Esophagus (tissue), 2 donors: Measurements from ENCODE around the gene SYCP1. TPM values are rescaled to one million over a fixed set of nuclear protein-coding genes. Genes with fewer than 3 reads are reported as not detected.
"Not testable (repeated sequence)": the region's sequence is repeated elsewhere in the genome, so short reads cannot be mapped to it uniquely, and the experiment has no call there.

ENCODE experiments used
- H3K27ac ChIP-seq, 2 donors: one replicate each; pipeline ENCODE4 v1.5.1; 2013; ENCODE audit warnings: low read depth in 2 of 2, mild to moderate bottlenecking in 2 of 2, inconsistent platforms in 1 of 2, low read length in 1 of 2, moderate library complexity in 1 of 2
- H3K27me3 ChIP-seq, 2 donors: one replicate each; pipeline ENCODE4 v1.6.1; 2013; ENCODE audit warnings: low read length in 2 of 2, control low read depth in 1 of 2, mild to moderate bottlenecking in 1 of 2; ENCODE audit not compliant: insufficient read depth in 2 of 2, control insufficient read depth in 1 of 2
- H3K36me3 ChIP-seq, 2 donors: one replicate each; pipeline ENCODE4 v1.6.1; 2013; ENCODE audit warnings: low read length in 1 of 2; ENCODE audit not compliant: control insufficient read depth in 2 of 2, insufficient read depth in 2 of 2
- H3K4me1 ChIP-seq, 2 donors: one replicate each; pipeline ENCODE4 v1.6.1; 2013; ENCODE audit warnings: low read length in 1 of 2; ENCODE audit not compliant: control insufficient read depth in 2 of 2, insufficient read depth in 2 of 2
- H3K4me3 ChIP-seq, 2 donors: one replicate each; pipeline ENCODE4 v1.5.1; 2013; ENCODE audit warnings: low read length in 2 of 2, mild to moderate bottlenecking in 2 of 2, low read depth in 1 of 2, moderate library complexity in 1 of 2
- H3K9me3 ChIP-seq, 2 donors: one replicate each; pipeline ENCODE4 v1.6.1; 2013; ENCODE audit warnings: mild to moderate bottlenecking in 2 of 2, low read depth in 1 of 2, low read length in 1 of 2, moderate library complexity in 1 of 2; ENCODE audit not compliant: control insufficient read depth in 2 of 2, insufficient read depth in 1 of 2
- WGBS, 2 donors: extraction: QIAGEN DNeasy Blood & Tissue Kit; methylation state at CpG; one replicate each; pipeline ENCODE4 v1.1.7; 2013; 5-methylcytosine and 5-hydroxymethylcytosine counted together
- polyA plus RNA-seq, 2 donors: library from polyadenylated mRNA; stranded (reverse); fragments of 200-250 nt; gene quantifications; one replicate each; pipeline ENCODE4 v1.2.3, GENCODE V29; 2013
- donor health status: healthy with polysubstance abuse.
- donor health status: Bipolar disorder and iron deficiency.

The SYCP1 gene, protein sequence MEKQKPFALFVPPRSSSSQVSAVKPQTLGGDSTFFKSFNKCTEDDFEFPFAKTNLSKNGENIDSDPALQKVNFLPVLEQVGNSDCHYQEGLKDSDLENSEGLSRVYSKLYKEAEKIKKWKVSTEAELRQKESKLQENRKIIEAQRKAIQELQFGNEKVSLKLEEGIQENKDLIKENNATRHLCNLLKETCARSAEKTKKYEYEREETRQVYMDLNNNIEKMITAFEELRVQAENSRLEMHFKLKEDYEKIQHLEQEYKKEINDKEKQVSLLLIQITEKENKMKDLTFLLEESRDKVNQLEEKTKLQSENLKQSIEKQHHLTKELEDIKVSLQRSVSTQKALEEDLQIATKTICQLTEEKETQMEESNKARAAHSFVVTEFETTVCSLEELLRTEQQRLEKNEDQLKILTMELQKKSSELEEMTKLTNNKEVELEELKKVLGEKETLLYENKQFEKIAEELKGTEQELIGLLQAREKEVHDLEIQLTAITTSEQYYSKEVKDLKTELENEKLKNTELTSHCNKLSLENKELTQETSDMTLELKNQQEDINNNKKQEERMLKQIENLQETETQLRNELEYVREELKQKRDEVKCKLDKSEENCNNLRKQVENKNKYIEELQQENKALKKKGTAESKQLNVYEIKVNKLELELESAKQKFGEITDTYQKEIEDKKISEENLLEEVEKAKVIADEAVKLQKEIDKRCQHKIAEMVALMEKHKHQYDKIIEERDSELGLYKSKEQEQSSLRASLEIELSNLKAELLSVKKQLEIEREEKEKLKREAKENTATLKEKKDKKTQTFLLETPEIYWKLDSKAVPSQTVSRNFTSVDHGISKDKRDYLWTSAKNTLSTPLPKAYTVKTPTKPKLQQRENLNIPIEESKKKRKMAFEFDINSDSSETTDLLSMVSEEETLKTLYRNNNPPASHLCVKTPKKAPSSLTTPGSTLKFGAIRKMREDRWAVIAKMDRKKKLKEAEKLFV
- not detected for polyA plus RNA-seq

DNA sequence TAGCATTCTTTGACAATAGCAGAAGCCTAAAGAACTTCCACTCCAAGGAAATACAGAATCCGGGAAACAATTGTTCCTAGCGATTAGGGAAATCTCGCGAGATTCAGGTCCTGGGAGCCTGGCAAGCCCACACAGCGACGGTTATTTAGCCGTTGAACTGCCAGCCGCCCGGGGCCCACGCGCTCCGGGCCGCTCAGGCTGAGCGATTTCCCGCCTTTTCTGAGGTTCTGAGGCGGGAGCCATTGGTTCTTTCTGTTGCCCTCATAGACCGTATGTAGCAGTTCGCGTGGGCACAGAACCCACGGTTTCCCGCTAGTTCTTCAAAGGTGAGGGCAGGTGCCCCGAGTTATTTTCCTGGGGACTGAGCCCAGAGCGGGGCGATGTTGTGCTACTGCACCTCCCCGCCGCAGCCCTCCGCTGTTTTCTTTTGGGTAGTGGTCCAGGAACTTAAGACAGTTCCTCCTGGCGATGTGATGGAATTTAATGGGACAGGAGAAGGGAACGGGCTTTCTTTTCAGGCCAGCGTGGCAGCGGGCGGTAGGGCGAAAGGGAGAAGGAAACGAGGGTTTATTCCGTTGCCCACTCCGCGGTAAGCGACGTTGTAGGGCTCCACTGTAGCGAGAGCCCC, at the start of gene SYCP1:
Gene SYCP1, plus strand, starts transcription at position 171 of the 628 bp plus-strand sequence. CDS start 602 bp downstream, outside the sequence.
- no peaks in the 10 kb centered on the region for H3K9me3 ChIP-seq
- no peaks in the 10 kb centered on the region for H3K36me3 ChIP-seq
- no peaks in the 10 kb centered on the region for H3K4me1 ChIP-seq
- 29 to 38% methylated on average over 40 of the region's 40 CpGs for WGBS, 2 donors
- peaks cover 0 to 2% of the 10 kb centered on the region in 2 donors for H3K27me3 ChIP-seq
- no peak within 1 kb of the TSS for H3K27ac ChIP-seq
- H3K4me3 ChIP-seq: no peak within 1 kb of the TSS

DNA sequence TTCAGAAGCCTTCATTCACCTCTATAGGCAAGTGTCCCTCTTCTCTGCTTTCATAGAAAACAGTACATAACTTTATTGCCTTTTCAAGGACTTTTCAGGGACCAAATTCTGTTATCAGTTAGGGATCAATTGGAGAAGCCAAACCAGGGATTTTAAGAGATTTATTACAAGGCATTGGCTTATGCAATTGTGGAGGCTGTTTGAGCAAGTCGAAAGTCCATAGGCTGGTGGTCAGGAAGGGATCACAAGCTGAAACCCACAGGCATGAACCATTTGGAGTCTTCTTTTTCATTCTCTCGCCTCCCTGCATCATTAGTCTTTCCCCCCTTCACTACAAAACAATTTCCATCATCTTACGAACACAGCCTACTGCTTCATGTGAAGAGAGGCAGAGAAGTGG, 34.8 kb upstream of the SYCP1 start:
- WGBS, 2 donors: 68 to 75% methylated on average over 3 of the region's 3 CpGs
- Histone ChIP-seq H3K27me3 (no peaks in the 10 kb centered on the region), H3K4me3 (no peak overlapping the region), H3K4me1 (no peaks in the 10 kb centered on the region), H3K9me3 (no peaks in the 10 kb centered on the region), H3K36me3 (no peaks in the 10 kb centered on the region), H3K27ac (no peak overlapping the region)

- no peaks in the 10 kb centered on the region for H3K27me3 ChIP-seq
- H3K4me1 ChIP-seq: no peaks in the 10 kb centered on the region
- H3K27ac ChIP-seq: no peak overlapping the region
- no peaks in the 10 kb centered on the region for H3K36me3 ChIP-seq
- H3K4me3 ChIP-seq: no peak overlapping the region
- H3K9me3 ChIP-seq: no peaks in the 10 kb centered on the region
- WGBS, 2 donors: 86 to 90% methylated on average over 2 of the region's 2 CpGs
Measured at GRCh38 chr1:114820392-114820791, 34.3 kb upstream of the SYCP1 start.

DNA sequence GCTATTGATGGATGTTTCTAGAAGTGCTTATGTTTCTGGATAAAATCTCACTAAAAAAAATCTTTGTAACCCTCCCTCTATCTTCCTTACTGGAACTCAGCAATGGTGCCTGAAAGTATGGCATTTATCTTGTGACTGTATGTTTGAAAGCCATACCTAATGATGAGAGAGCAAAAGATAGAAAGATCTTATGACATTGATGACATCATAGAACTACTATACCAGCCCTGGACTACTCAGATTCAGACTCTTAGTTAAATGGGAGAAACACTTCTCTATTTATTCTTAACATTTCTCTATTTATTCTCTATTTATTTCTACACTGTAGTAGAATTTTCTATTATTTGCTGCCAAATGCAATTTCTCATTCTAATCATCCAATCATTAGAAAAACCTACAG, 32.7 kb upstream of the SYCP1 start:
- no peaks in the 10 kb centered on the region for H3K36me3 ChIP-seq
- H3K4me3 ChIP-seq: no peak overlapping the region
- no peaks in the 10 kb centered on the region for H3K27me3 ChIP-seq
- H3K4me1 ChIP-seq: no peaks in the 10 kb centered on the region
- no peaks in the 10 kb centered on the region for H3K9me3 ChIP-seq
- H3K27ac ChIP-seq: no peak overlapping the region

GRCh38 chr1:114828251-114828650, 26.4 kb upstream of the SYCP1 start:
- WGBS, 2 donors: 53 to 61% methylated on average over 5 of the region's 5 CpGs
- no peaks in the 10 kb centered on the region for H3K27me3 ChIP-seq
- no peaks in the 10 kb centered on the region for H3K36me3 ChIP-seq
- no peak overlapping the region for H3K4me3 ChIP-seq
- no peak overlapping the region for H3K27ac ChIP-seq
- peaks cover 0 to 4% of the 10 kb centered on the region in 2 donors for H3K4me1 ChIP-seq
- H3K9me3 ChIP-seq: peaks cover 0 to 2% of the 10 kb centered on the region in 2 donors

- 67 to 77% methylated on average over 1 of the region's 1 CpG for WGBS, 2 donors
Measured at GRCh38 chr1:114830075-114830474, 24.6 kb upstream of the SYCP1 start.

GRCh38 chr1:114831276-114831994, 23.2 kb upstream of the SYCP1 start:
- H3K4me1 ChIP-seq: peaks cover 0 to 4% of the 10 kb centered on the region in 2 donors
- H3K9me3 ChIP-seq: peaks cover 0 to 2% of the 10 kb centered on the region in 2 donors
- H3K4me3 ChIP-seq: no peak overlapping the region
- H3K27ac ChIP-seq: no peak overlapping the region
- WGBS, 2 donors: 82 to 85% methylated on average over 5 of the region's 5 CpGs
- no peaks in the 10 kb centered on the region for H3K36me3 ChIP-seq
- H3K27me3 ChIP-seq: no peaks in the 10 kb centered on the region

More at GRCh38 chr1:114830075-114830474, 24.6 kb upstream of the SYCP1 start:
- H3K9me3 ChIP-seq, H3K4me1 ChIP-seq, H3K27ac ChIP-seq, H3K4me3 ChIP-seq, H3K27me3 ChIP-seq, H3K36me3 ChIP-seq: not testable (repeated sequence)

GRCh38 chr1:114832057-114832456, 22.6 kb upstream of the SYCP1 start:
- 77 to 83% methylated on average over 4 of the region's 4 CpGs for WGBS, 2 donors

DNA sequence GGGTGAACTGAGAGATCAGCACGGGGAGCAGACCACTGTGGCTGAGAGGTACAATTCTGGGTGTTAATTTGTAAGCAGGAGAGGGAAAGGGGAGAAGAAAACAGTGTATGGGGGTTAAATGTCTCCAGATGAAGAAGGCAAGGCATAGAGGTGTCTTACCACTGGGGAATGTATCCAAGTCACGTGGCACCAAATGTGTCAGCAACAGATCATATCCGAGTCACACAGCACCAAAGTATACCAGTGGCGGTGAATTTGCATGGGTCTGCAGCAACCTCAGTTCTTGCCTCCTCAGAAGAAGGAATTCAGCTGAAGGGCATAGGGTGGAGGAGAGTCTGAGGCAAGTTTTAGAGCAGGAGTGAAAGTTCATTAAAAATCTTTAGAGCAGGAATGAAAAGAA, 21.2 kb upstream of the SYCP1 start:
- 75 to 84% methylated on average over 4 of the region's 4 CpGs for WGBS, 2 donors
- H3K36me3 ChIP-seq: no peaks in the 10 kb centered on the region

More at GRCh38 chr1:114832057-114832456, 22.6 kb upstream of the SYCP1 start:
- Histone ChIP-seq H3K9me3 (peaks cover 0 to 2% of the 10 kb centered on the region in 2 donors), H3K4me3 (no peak overlapping the region), H3K27ac (no peak overlapping the region), H3K27me3 (no peaks in the 10 kb centered on the region), H3K36me3 (no peaks in the 10 kb centered on the region), H3K4me1 (peaks cover 0 to 4% of the 10 kb centered on the region in 2 donors)

More for the DNA sequence above, 21.2 kb upstream of the SYCP1 start:
- Histone ChIP-seq H3K4me3 (no peak overlapping the region), H3K27me3 (no peaks in the 10 kb centered on the region), H3K27ac (no peak overlapping the region), H3K9me3 (peaks cover 0 to 2% of the 10 kb centered on the region in 2 donors), H3K4me1 (peaks cover 0 to 4% of the 10 kb centered on the region in 2 donors)
